ENCODE data around the gene ITK.

ITK gene

GRCh38 chr5:157180374-157181264 is at the start of gene ITK:
Gene ITK (plus strand): TSS chr5:157180840. CDS start chr5:157180978, 138 bp downstream.
- DNase-seq (ENCODE audit: low read depth): no peak

GRCh38 chr5:157130925-157131324 is 49.7 kb upstream of the ITK start:
- DNase-seq (ENCODE audit: low read depth): no peak

GRCh38 chr5:157132281-157132612 is 48.4 kb upstream of the ITK start:
- no peak for DNase-seq (ENCODE audit: low read depth)

GRCh38 chr5:157137691-157138090 is 42.9 kb upstream of the ITK start:
- no peak for DNase-seq (ENCODE audit: low read depth)

GRCh38 chr5:157142317-157143126 is 38.1 kb upstream of the ITK start, which contains the start of gene MED7:
Gene MED7 (minus strand): TSS chr5:157142865. CDS start chr5:157139431, 3,434 bp downstream.
- peak; percentile 88 for DNase-seq (ENCODE audit: low read depth)

GRCh38 chr5:157143127-157143971 is 37.3 kb upstream of the ITK start:
- no peak for DNase-seq (ENCODE audit: low read depth)

- peak; percentile 80 for DNase-seq (ENCODE audit: low read depth)
Observed at GRCh38 chr5:157148734-157149615, 31.7 kb upstream of the ITK start.

GRCh38 chr5:157150995-157151394 is 29.6 kb upstream of the ITK start:
- DNase-seq (ENCODE audit: low read depth): no peak

GRCh38 chr5:157155297-157155696 is 25.3 kb upstream of the ITK start:
- no peak for DNase-seq (ENCODE audit: low read depth)

GRCh38 chr5:157157293-157157891 is 23.2 kb upstream of the ITK start:
- no peak for DNase-seq (ENCODE audit: low read depth)

GRCh38 chr5:157159209-157159751 is 21.4 kb upstream of the ITK start:
- DNase-seq (ENCODE audit: low read depth): no peak

GRCh38 chr5:157160001-157160400 is 20.6 kb upstream of the ITK start:
- peak; percentile 39 for DNase-seq (ENCODE audit: low read depth)

GRCh38 chr5:157161996-157162395 is 18.6 kb upstream of the ITK start:
- DNase-seq (ENCODE audit: low read depth): no peak

GRCh38 chr5:157162919-157163510 is 17.6 kb upstream of the ITK start:
- DNase-seq (ENCODE audit: low read depth): no peak

- DNase-seq (ENCODE audit: low read depth): no peak
Observed at GRCh38 chr5:157164521-157164920, 16.1 kb upstream of the ITK start.

- no peak for DNase-seq (ENCODE audit: low read depth)
Observed at GRCh38 chr5:157165261-157165660, 15.4 kb upstream of the ITK start.

GRCh38 chr5:157165668-157166067 is 15.0 kb upstream of the ITK start:
- DNase-seq (ENCODE audit: low read depth): no peak

GRCh38 chr5:157166214-157167213 is 14.1 kb upstream of the ITK start, which contains the start of gene GARIN3:
Gene GARIN3 (minus strand): TSS chr5:157166264. CDS start chr5:157166168, 96 bp downstream.
- no peak for DNase-seq (ENCODE audit: low read depth)

- no peak for DNase-seq (ENCODE audit: low read depth)
Observed at GRCh38 chr5:157167214-157167621, 13.4 kb upstream of the ITK start.
